Activated T-helper 2 cell treated with anti-CD3 and anti-CD28 coated beads, Interferon-gamma antibody, Interleukin-2, Interleukin-4, amounts not matched to agents 10 μg/mL and 5 μg/mL and 100 μg/mL, durations not matched to agents 14 hours and 24 hours and 36 hours (primary cell): ENCODE results near the gene ZNF492. TPM values are rescaled to one million over a fixed set of nuclear protein-coding genes. Genes with fewer than 3 reads are reported as not detected.
"Not testable (repeated sequence)": the region's sequence is repeated elsewhere in the genome, so short reads cannot be mapped to it uniquely, and the experiment has no call there.

Experiments
- DNase-seq: peaks from one replicate; pipeline ENCODE4 v3.0.0; 2021; ENCODE audit warnings: low spot score
- H3K27ac Mint-ChIP-seq: one replicate; pipeline ENCODE4 v1.8.0; 2021; ENCODE audit warnings: mixed read lengths
- H3K27me3 Mint-ChIP-seq: one replicate; pipeline ENCODE4 v1.8.0; 2021; ENCODE audit warnings: low read depth, mixed read lengths
- H3K36me3 Mint-ChIP-seq: one replicate; pipeline ENCODE4 v1.8.0; 2021; ENCODE audit warnings: low read depth, mixed read lengths
- H3K4me1 Mint-ChIP-seq: one replicate; pipeline ENCODE4 v1.8.0; 2021; ENCODE audit warnings: low read depth, mixed read lengths
- H3K4me3 Mint-ChIP-seq: one replicate; pipeline ENCODE4 v1.8.0; 2021; ENCODE audit warnings: low read depth, mild to moderate bottlenecking, moderate library complexity, mixed read lengths
- H3K9me3 Mint-ChIP-seq: one replicate; pipeline ENCODE4 v1.8.0; 2021; ENCODE audit warnings: mixed read lengths
- intact Hi-C: fragments of 100-400 bp; cut with micrococcal nuclease; formaldehyde crosslinking; loops from one replicate; pipeline ENCODE4 v1.15.1; 2023
- total RNA-seq: library from RNA; stranded (reverse); gene quantifications from 2 replicates; pipeline ENCODE4 v1.2.3, GENCODE V29; 2022

ZNF492 gene
- total RNA-seq, 1 donor from 2014 or later, result 0.07 TPM

GRCh38 chr19:22606954-22607652 is 27.0 kb upstream of the ZNF492 start:
- no peaks in the 10 kb centered on the region for H3K4me1 Mint-ChIP-seq
- no peak for DNase-seq
- intact Hi-C loops, result no loop called here

GRCh38 chr19:22607653-22608430 is 26.3 kb upstream of the ZNF492 start:
- intact Hi-C loops, result no loop called here
- Mint-ChIP-seq H3K4me1 (no peaks in the 10 kb centered on the region), H3K27me3 (no peaks in the 10 kb centered on the region), H3K36me3 (no peaks in the 10 kb centered on the region), H3K9me3 (peaks cover 74% of the 10 kb centered on the region), H3K27ac (no peak overlapping the region), H3K4me3 (no peak overlapping the region)
- no peak for DNase-seq

More at GRCh38 chr19:22606954-22607652, 27.0 kb upstream of the ZNF492 start:
- H3K36me3 Mint-ChIP-seq, result no peaks in the 10 kb centered on the region
- H3K27me3 Mint-ChIP-seq, result no peaks in the 10 kb centered on the region
- H3K9me3 Mint-ChIP-seq, result peaks cover 77% of the 10 kb centered on the region
- no peak overlapping the region for H3K27ac Mint-ChIP-seq
- no peak overlapping the region for H3K4me3 Mint-ChIP-seq

- Mint-ChIP-seq H3K4me3 (no peak overlapping the region), H3K4me1 (no peaks in the 10 kb centered on the region), H3K9me3 (peaks cover 80% of the 10 kb centered on the region), H3K27me3 (no peaks in the 10 kb centered on the region), H3K27ac (no peak overlapping the region), H3K36me3 (no peaks in the 10 kb centered on the region)
- DNase-seq, result no peak
- intact Hi-C loops, result no loop called here
Measured at GRCh38 chr19:22608441-22608840, 25.7 kb upstream of the ZNF492 start.

GRCh38 chr19:22609630-22610029 is 24.5 kb upstream of the ZNF492 start:
- H3K27ac Mint-ChIP-seq, result no peak overlapping the region
- no peaks in the 10 kb centered on the region for H3K27me3 Mint-ChIP-seq
- no peaks in the 10 kb centered on the region for H3K4me1 Mint-ChIP-seq
- intact Hi-C loops, result no loop called here
- DNase-seq, result no peak
- peaks cover 78% of the 10 kb centered on the region for H3K9me3 Mint-ChIP-seq
- no peaks in the 10 kb centered on the region for H3K36me3 Mint-ChIP-seq
- H3K4me3 Mint-ChIP-seq, result no peak overlapping the region

- DNase-seq, result no peak
- H3K27ac Mint-ChIP-seq, result no peak overlapping the region
- H3K9me3 Mint-ChIP-seq, result peaks cover 79% of the 10 kb centered on the region
- no peaks in the 10 kb centered on the region for H3K36me3 Mint-ChIP-seq
- H3K4me3 Mint-ChIP-seq, result no peak overlapping the region
- intact Hi-C loops, result no loop called here
- no peaks in the 10 kb centered on the region for H3K4me1 Mint-ChIP-seq
- H3K27me3 Mint-ChIP-seq, result no peaks in the 10 kb centered on the region
Measured at GRCh38 chr19:22610121-22610520, 24.0 kb upstream of the ZNF492 start.

- intact Hi-C loops, result no loop called here
- H3K27me3 Mint-ChIP-seq, result no peaks in the 10 kb centered on the region
- H3K36me3 Mint-ChIP-seq, result no peaks in the 10 kb centered on the region
- peaks cover 79% of the 10 kb centered on the region for H3K9me3 Mint-ChIP-seq
- no peak overlapping the region for H3K4me3 Mint-ChIP-seq
- no peaks in the 10 kb centered on the region for H3K4me1 Mint-ChIP-seq
- DNase-seq, result no peak
- H3K27ac Mint-ChIP-seq, result no peak overlapping the region
Measured at GRCh38 chr19:22612316-22612715, 21.8 kb upstream of the ZNF492 start.

- Mint-ChIP-seq H3K4me1 (no peaks in the 10 kb centered on the region), H3K9me3 (peaks cover 63% of the 10 kb centered on the region), H3K4me3 (no peak overlapping the region), H3K27ac (no peak overlapping the region), H3K27me3 (no peaks in the 10 kb centered on the region), H3K36me3 (no peaks in the 10 kb centered on the region)
- no peak for DNase-seq
- intact Hi-C loops, result no loop called here
Measured at GRCh38 chr19:22616659-22617058, 17.5 kb upstream of the ZNF492 start.

GRCh38 chr19:22617181-22617580 is 16.9 kb upstream of the ZNF492 start:
- H3K27ac Mint-ChIP-seq, H3K27me3 Mint-ChIP-seq, H3K36me3 Mint-ChIP-seq, intact Hi-C loops, H3K4me3 Mint-ChIP-seq, DNase-seq, H3K4me1 Mint-ChIP-seq: not testable (repeated sequence)
- peaks cover 60% of the 10 kb centered on the region for H3K9me3 Mint-ChIP-seq

GRCh38 chr19:22617614-22618320 is 16.4 kb upstream of the ZNF492 start:
- DNase-seq, result no peak
- Mint-ChIP-seq H3K9me3 (peaks cover 59% of the 10 kb centered on the region), H3K27me3 (no peaks in the 10 kb centered on the region), H3K36me3 (no peaks in the 10 kb centered on the region), H3K4me3 (no peak overlapping the region), H3K27ac (no peak overlapping the region), H3K4me1 (no peaks in the 10 kb centered on the region)
- intact Hi-C loops, result no loop called here

- Mint-ChIP-seq H3K4me1 (no peaks in the 10 kb centered on the region), H3K36me3 (no peaks in the 10 kb centered on the region), H3K9me3 (peaks cover 48% of the 10 kb centered on the region), H3K27me3 (no peaks in the 10 kb centered on the region), H3K4me3 (no peak overlapping the region), H3K27ac (no peak overlapping the region)
- intact Hi-C loops, result no loop called here
- no peak for DNase-seq
Measured at GRCh38 chr19:22619371-22619770, 14.8 kb upstream of the ZNF492 start.

GRCh38 chr19:22619932-22620331 is 14.2 kb upstream of the ZNF492 start:
- no peak for DNase-seq
- no peak overlapping the region for H3K27ac Mint-ChIP-seq
- H3K9me3 Mint-ChIP-seq, result peaks cover 48% of the 10 kb centered on the region
- no peaks in the 10 kb centered on the region for H3K4me1 Mint-ChIP-seq
- H3K27me3 Mint-ChIP-seq, result no peaks in the 10 kb centered on the region
- H3K4me3 Mint-ChIP-seq, result no peak overlapping the region
- no peaks in the 10 kb centered on the region for H3K36me3 Mint-ChIP-seq
- intact Hi-C loops, result no loop called here

GRCh38 chr19:22620401-22620800 is 13.7 kb upstream of the ZNF492 start:
- no peaks in the 10 kb centered on the region for H3K27me3 Mint-ChIP-seq

GRCh38 chr19:22620912-22621311 is 13.2 kb upstream of the ZNF492 start:
- Mint-ChIP-seq H3K4me3 (no peak overlapping the region), H3K36me3 (no peaks in the 10 kb centered on the region), H3K27me3 (no peaks in the 10 kb centered on the region), H3K4me1 (no peaks in the 10 kb centered on the region), H3K27ac (no peak overlapping the region), H3K9me3 (peaks cover 41% of the 10 kb centered on the region)
- DNase-seq, result no peak
- intact Hi-C loops, result no loop called here

More at GRCh38 chr19:22620401-22620800, 13.7 kb upstream of the ZNF492 start:
- Mint-ChIP-seq H3K27ac (no peak overlapping the region), H3K4me1 (no peaks in the 10 kb centered on the region), H3K36me3 (no peaks in the 10 kb centered on the region), H3K9me3 (peaks cover 43% of the 10 kb centered on the region), H3K4me3 (no peak overlapping the region)
- DNase-seq, result no peak
- intact Hi-C loops, result no loop called here
